Renal pelvis (tissue), 4 donors: ENCODE data around the gene TRPT1. TPM values are rescaled to one million over a fixed set of nuclear protein-coding genes. Genes with fewer than 3 reads are reported as not detected.

Experiments used
- DNase-seq: peaks from one replicate; pipeline ENCODE4 v3.0.0-alpha.2; 2013
- polyA plus RNA-seq, 3 donors: library from polyadenylated mRNA; unstranded; fragments of 120-200 nt; gene quantifications; one replicate each; pipeline ENCODE4 v1.2.1, GENCODE V29; 2013; ENCODE audit not compliant: insufficient read length in 3 of 3

The TRPT1 gene
- polyA plus RNA-seq, 3 donors: 50.9 to 53.4 (median 51.8) TPM

GRCh38 chr11:64216879-64217278 lies 9.1 kb downstream of the TRPT1 start:
- DNase-seq: no peak

- DNase-seq: no peak
Measured at GRCh38 chr11:64211181-64211872, 14.7 kb downstream of the TRPT1 start.

- DNase-seq: no peak
Measured at GRCh38 chr11:64210301-64211020, 15.5 kb downstream of the TRPT1 start.

DNA sequence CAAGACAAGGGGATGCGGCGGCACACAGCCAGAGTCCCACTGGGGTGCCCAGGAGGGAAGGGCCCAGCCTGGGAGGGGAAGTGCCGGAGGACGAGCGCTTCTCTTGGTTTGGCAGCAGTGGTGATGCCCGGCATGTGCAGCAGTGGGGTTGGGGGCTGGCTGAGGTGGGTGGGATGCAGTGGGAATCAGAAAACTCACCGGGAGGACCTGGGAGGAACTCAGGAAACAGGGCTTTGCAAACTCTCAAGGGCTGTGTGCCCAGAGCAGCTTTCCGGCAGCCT lies 16.5 kb downstream of the TRPT1 start:
- DNase-seq: no peak

- no peak for DNase-seq
Measured at GRCh38 chr11:64208796-64209562, 17.0 kb downstream of the TRPT1 start.

DNA sequence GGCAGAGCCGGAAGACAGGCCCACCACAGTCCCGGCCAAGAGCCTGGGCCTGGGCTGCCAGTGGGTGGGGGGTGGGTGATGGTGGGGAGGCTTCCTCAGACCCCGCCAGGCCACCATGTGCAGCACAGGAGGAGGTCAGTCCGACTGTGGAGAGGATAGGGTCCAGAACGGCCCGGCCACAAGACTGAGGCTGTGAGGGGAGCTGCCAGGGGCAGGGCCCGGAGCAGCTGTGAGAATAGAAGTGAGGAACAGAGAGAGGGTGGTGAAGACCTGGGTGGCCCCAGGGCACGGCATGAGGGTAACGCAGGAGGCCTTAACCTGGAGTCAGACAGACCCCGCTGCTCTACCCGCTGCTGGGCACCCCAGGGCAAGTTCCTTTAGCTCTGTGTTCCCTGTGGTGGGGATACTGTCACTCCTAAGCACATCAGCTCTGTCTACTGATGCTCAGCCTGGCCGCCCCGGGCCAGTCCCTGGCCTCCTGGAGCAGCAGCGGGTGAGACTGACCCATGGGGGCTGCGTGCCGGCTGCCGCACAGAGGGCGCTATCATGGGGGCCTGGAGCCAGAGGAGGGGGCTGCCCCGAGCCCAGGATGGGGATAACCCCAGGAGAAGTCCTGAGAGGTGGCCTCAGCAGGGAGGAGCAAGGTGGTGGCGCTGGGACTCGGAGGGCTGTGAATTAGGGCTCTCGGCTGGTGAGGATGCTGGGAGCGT lies 17.7 kb downstream of the TRPT1 start:
- no peak for DNase-seq

GRCh38 chr11:64207256-64208085 lies 18.5 kb downstream of the TRPT1 start:
- DNase-seq: peak; percentile 40

GRCh38 chr11:64206457-64207255 lies 19.3 kb downstream of the TRPT1 start, which contains the start of gene FERMT3:
Gene FERMT3, plus strand, starts transcription at chr11:64206721. Its CDS starts 644 bp downstream, at chr11:64207365.
- no peak for DNase-seq

- peak; percentile 90 for DNase-seq
Measured at GRCh38 chr11:64204464-64204989, 21.5 kb downstream of the TRPT1 start.

- no peak for DNase-seq
Measured at GRCh38 chr11:64204080-64204440, 21.9 kb downstream of the TRPT1 start.

- no peak for DNase-seq
Measured at GRCh38 chr11:64203421-64204079, 22.4 kb downstream of the TRPT1 start.

GRCh38 chr11:64202992-64203391 lies 23.0 kb downstream of the TRPT1 start:
- DNase-seq: no peak

GRCh38 chr11:64201543-64201942 lies 24.4 kb downstream of the TRPT1 start:
- no peak for DNase-seq

DNA sequence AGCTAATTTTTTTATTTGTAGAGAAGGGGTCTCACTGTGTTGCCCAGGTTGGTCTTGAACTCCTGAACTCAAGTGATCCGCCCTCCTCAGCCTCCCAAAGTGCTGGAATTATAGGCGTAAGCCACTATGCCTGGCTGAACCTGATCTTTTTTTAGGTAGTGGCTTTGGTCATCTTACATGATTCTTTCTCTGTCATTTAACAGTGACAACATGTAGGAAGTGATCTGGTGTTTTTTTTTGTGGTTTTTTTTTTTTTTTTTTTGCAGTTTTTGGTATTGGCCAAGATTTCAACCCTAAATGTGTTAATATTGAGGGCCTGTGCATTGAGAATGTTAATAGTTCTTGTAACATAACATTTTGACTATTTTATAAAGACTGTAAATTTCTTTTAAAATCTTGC lies 27.5 kb downstream of the TRPT1 start:
- no peak for DNase-seq

GRCh38 chr11:64196626-64197025 lies 29.4 kb downstream of the TRPT1 start:
- DNase-seq: no peak

- no peak for DNase-seq
Measured at GRCh38 chr11:64192434-64192833, 33.6 kb downstream of the TRPT1 start.

DNA sequence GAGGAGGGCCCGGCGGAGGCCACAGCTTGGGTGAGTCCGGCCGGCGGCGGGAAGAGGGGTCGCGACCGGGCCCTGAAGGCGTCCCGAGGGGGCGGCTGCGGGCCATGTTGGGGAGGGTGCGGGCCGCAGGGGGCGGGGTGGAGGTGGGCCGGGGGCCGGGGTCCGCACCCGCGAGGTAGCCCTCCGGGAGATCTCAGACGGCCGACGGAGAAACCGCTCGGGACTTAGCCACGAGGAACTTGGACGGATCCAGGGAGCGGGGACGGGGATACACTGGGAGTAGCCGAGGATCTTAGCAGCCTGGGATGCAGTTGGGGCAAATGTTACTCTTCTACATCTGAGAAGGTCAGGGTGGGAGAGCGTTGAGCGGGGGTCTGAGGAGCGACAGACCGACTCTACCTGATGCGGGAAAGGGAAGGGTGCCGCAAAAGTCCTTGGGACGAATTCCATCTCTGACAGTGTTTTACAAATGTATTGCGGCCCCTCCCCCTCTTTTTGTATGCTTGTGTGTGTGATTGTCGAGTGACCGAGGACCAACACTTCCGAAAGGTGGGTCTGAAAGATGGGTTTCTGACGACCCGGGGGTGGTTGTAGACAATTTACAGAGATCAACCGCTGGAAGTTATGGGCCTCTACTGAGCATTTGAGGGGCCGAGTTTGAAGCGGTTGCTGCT lies 39.4 kb downstream of the TRPT1 start:
- DNase-seq: no peak

DNA sequence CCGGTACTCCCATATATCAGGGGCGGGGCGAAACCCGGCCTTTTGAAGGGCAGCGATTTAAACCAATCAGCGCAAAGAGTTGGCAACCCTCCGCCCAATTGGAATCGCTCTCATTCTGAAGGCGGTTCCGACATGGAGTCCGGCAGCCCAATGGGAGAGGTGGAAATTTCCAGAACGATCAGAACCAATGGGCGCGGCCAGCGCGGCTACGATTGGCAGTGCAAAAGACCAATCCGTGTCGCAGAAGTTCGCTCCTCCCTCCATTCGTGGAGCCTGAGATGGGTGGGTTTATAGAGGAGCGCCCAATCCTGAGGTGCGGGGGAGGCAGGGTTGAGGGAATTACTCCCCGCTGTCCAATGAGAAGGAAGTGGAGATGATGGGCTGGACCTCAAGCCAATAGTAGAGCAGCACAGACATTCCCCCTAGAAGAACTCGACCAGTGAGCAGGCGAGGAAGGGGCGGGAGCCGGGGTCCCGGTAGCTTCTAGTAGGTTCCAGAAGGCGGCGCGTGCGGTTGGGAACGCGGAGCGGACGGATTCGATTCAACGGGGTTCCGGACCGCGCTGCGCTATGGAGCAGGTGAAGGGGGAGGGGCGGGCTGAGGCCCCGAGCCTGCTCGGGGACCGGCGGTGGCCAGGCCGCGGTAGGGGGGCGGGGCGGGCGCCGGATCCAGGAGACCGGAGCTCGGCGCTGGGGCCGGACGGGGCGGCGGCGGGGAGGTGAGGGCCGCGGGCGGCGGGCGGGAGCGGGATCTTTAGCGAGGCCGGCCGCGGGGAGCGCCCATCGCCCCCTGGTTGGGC lies 40.1 kb downstream of the TRPT1 start, which contains the start of gene STIP1:
Gene STIP1, plus strand, starts transcription at position 479 of the 799 bp plus-strand sequence. Its CDS starts 91 bp downstream, at position 570.
- DNase-seq: peak; percentile 100
